SK-N-SH (cell line): ENCODE data around the gene FDX2. TPM values are rescaled to one million over a fixed set of nuclear protein-coding genes. Genes with fewer than 3 reads are reported as not detected.

Source experiments
- CTCF ChIA-PET: fragments of 300-600, 350-600 bp; formaldehyde crosslinking; extraction: SDS; loops from one replicate; lab custom pipeline; 2021; lab: Yijun Ruan, JAX
- POLR2A ChIA-PET: fragments of 350-600 bp; sonication (Branson Sonifier 250); formaldehyde crosslinking; extraction: SDS; loops from one replicate; lab custom pipeline; 2020; ENCODE audit warnings: antibody characterized with exemption, inconsistent platforms; lab: Yijun Ruan, JAX
- DNase-seq: peaks from one replicate; pipeline ENCODE4 v3.0.0; 2012
- H2AFZ ChIP-seq: fragments of 200-600 bp; sonication (generic); 2 replicates; pipeline ENCODE4 v1.8.1; 2016; ENCODE audit warnings: antibody characterized with exemption, mild to moderate bottlenecking, low read depth
- H3F3A ChIP-seq: fragments of 200-600 bp; sonication (generic); replicated peaks from 2 replicates; pipeline ENCODE3; 2016; ENCODE audit warnings: antibody characterized with exemption, mild to moderate bottlenecking; ENCODE audit not compliant: insufficient read depth
- H3K27ac ChIP-seq, 2 experiments: fragments of 200-500 bp in 1 of 2; fragments of 200-600 bp in 1 of 2; sonication (Bioruptor generic) in 1 of 2; sonication (generic), shearing (Covaris generic) in 1 of 2; 2 replicates each; pipeline versions ENCODE4 v1.5.1 to v1.6.1; 2014 to 2016; ENCODE audit warnings: low read depth in 2 of 2, inconsistent platforms in 1 of 2, low read length in 1 of 2, mild to moderate bottlenecking in 1 of 2, mixed read lengths in 1 of 2
- H3K27me3 ChIP-seq: fragments of 200-600 bp; sonication (generic), shearing (Covaris generic); 2 replicates; pipeline ENCODE4 v1.6.1; 2016; ENCODE audit warnings: mixed run types; ENCODE audit not compliant: insufficient read depth
- H3K36me3 ChIP-seq, 2 experiments: fragments of 200-500 bp in 1 of 2; fragments of 200-600 bp in 1 of 2; sonication (Bioruptor generic) in 1 of 2; sonication (generic) in 1 of 2; replicated peaks in 1 of 2; 2 replicates each; pipeline versions ENCODE3 to v1.5.1; 2014 to 2016; ENCODE audit warnings: low read length in 1 of 2, mild to moderate bottlenecking in 1 of 2; ENCODE audit not compliant: insufficient read depth in 2 of 2, control insufficient read depth in 1 of 2
- H3K4me1 ChIP-seq, 2 experiments: fragments of 200-500 bp in 1 of 2; fragments of 200-600 bp in 1 of 2; sonication (Bioruptor generic) in 1 of 2; sonication (generic), shearing (Covaris generic) in 1 of 2; 2 replicates each; pipeline versions ENCODE4 v1.5.1 to v1.6.1; 2014 to 2016; ENCODE audit warnings: low read depth in 1 of 2, low read length in 1 of 2, mixed run types in 1 of 2; ENCODE audit not compliant: insufficient read depth in 2 of 2, control insufficient read depth in 1 of 2
- H3K4me2 ChIP-seq: fragments of 200-600 bp; sonication (generic), shearing (Covaris generic); 2 replicates; pipeline ENCODE4 v1.6.1; 2017; ENCODE audit warnings: mixed run types
- H3K4me3 ChIP-seq, 2 experiments: fragments of 200-500 bp in 1 of 2; fragments of 200-600 bp in 1 of 2; sonication (Bioruptor generic) in 1 of 2; sonication (generic), shearing (Covaris generic) in 1 of 2; 2 replicates each; pipeline versions ENCODE4 v1.5.1 to v1.8.1; 2014 to 2016; ENCODE audit warnings: low read depth in 2 of 2, inconsistent platforms in 1 of 2, low read length in 1 of 2, mild to moderate bottlenecking in 1 of 2, mixed read lengths in 1 of 2, moderate library complexity in 1 of 2
- H3K79me2 ChIP-seq: fragments of 200-600 bp; sonication (generic); 2 replicates; pipeline ENCODE4 v1.8.1; 2017; ENCODE audit warnings: mild to moderate bottlenecking; ENCODE audit not compliant: insufficient read depth
- H3K9ac ChIP-seq: fragments of 200-600 bp; sonication (generic); 2 replicates; pipeline ENCODE4 v1.6.1; 2017; ENCODE audit warnings: mixed run types
- H3K9me2 ChIP-seq: fragments of 200-600 bp; sonication (generic); 2 replicates; pipeline ENCODE4 v1.6.1; 2017; ENCODE audit warnings: mixed run types
- H3K9me3 ChIP-seq: fragments of 200-600 bp; sonication (generic); 2 replicates; pipeline ENCODE4 v1.6.1; 2017; ENCODE audit warnings: mixed run types, mild to moderate bottlenecking, moderate library complexity
- H4K20me1 ChIP-seq: fragments of 200-600 bp; sonication (generic); 2 replicates; pipeline ENCODE4 v1.6.1; 2017; ENCODE audit warnings: mild to moderate bottlenecking, mixed run types; ENCODE audit not compliant: insufficient read depth
- CTCF ChIP-seq: fragments of 200-600 bp; sonication (generic); IDR thresholded peaks from 2 replicates; pipeline ENCODE4 v1.6.1; 2017; ENCODE audit warnings: antibody characterized with exemption, mild to moderate bottlenecking, moderate library complexity
- EP300 ChIP-seq, 2 experiments: IDR thresholded peaks; 2 replicates each; pipeline versions ENCODE4 v1.4.0 to v1.6.1; 2012; ENCODE audit warnings: borderline replicate concordance in 1 of 2, low read depth in 1 of 2, low read length in 1 of 2
- IRF3 ChIP-seq: fragments of 150-350 bp; IDR thresholded peaks from 2 replicates; pipeline ENCODE4 v1.6.1; 2016; ENCODE audit warnings: mild to moderate bottlenecking, low read depth, low read length
- RCOR1 ChIP-seq: fragments of 150-350 bp; IDR thresholded peaks from 2 replicates; pipeline ENCODE4 v1.6.1; 2017; ENCODE audit warnings: antibody characterized with exemption, low read length
- TAF1 ChIP-seq: IDR thresholded peaks from 2 replicates; pipeline ENCODE4 v1.6.1; 2012; ENCODE audit warnings: low read depth, mild to moderate bottlenecking, low read length, moderate library complexity, borderline replicate concordance
- WGBS: methylation state at CpG from one replicate; pipeline ENCODE4 v1.1.6; 2017; ENCODE audit warnings: low lambda C conversion rate; 5-methylcytosine and 5-hydroxymethylcytosine counted together
- polyA plus RNA-seq, 3 experiments: library from polyadenylated mRNA; depleted of rRNA; stranded (reverse); fragments of >200 nt; gene quantifications; 2 replicates each; pipeline ENCODE4 v1.2.3, GENCODE V29; 2012
- TF ChIP-seq, protein P1 (sequence below): IDR thresholded peaks from 2 replicates; pipeline ENCODE4 v1.6.1; 2012; ENCODE audit warnings: mild to moderate bottlenecking, low read depth, low read length, moderate library complexity

FDX2 gene
- polyA plus RNA-seq, 1 of the 3 experiments (the other 2 are of a cell fraction): 45.8 TPM

GRCh38 chr19:10279737-10280442 is 35.9 kb downstream of the FDX2 start:
- TF ChIP-seq CTCF: no peak
- no peak for TF ChIP-seq EP300 (IDR thresholded peaks at IDR 0.05; ENCODE audit: borderline replicate concordance in 1 of 2, low read depth in 1 of 2, low read length in 1 of 2)
- TF ChIP-seq, protein P1, sequence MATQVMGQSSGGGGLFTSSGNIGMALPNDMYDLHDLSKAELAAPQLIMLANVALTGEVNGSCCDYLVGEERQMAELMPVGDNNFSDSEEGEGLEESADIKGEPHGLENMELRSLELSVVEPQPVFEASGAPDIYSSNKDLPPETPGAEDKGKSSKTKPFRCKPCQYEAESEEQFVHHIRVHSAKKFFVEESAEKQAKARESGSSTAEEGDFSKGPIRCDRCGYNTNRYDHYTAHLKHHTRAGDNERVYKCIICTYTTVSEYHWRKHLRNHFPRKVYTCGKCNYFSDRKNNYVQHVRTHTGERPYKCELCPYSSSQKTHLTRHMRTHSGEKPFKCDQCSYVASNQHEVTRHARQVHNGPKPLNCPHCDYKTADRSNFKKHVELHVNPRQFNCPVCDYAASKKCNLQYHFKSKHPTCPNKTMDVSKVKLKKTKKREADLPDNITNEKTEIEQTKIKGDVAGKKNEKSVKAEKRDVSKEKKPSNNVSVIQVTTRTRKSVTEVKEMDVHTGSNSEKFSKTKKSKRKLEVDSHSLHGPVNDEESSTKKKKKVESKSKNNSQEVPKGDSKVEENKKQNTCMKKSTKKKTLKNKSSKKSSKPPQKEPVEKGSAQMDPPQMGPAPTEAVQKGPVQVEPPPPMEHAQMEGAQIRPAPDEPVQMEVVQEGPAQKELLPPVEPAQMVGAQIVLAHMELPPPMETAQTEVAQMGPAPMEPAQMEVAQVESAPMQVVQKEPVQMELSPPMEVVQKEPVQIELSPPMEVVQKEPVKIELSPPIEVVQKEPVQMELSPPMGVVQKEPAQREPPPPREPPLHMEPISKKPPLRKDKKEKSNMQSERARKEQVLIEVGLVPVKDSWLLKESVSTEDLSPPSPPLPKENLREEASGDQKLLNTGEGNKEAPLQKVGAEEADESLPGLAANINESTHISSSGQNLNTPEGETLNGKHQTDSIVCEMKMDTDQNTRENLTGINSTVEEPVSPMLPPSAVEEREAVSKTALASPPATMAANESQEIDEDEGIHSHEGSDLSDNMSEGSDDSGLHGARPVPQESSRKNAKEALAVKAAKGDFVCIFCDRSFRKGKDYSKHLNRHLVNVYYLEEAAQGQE: no peak
- TF ChIP-seq, all 33 proteins: peak for 0
- no peaks in the 10 kb centered on the region for H3K4me1 ChIP-seq
- 89% methylated on average over 5 of the region's 5 CpGs for WGBS
- H3K9ac ChIP-seq: no peak overlapping the region
- CTCF ChIA-PET: interaction anchor here (0.6 to 4.9 kb wide), 8 partner anchors 10 to 754 kb away, joined by 3 to 38 read pairs (median 4); partner anchors contain the start of genes ICAM1, ICAM5 and RAVER1
- H3K27ac ChIP-seq: no peak overlapping the region
- no peaks in the 10 kb centered on the region for H3K9me3 ChIP-seq
- POLR2A ChIA-PET: no interaction called here
- H3K27me3 ChIP-seq: no peaks in the 10 kb centered on the region
- H3F3A ChIP-seq: peaks cover 5% of the 10 kb centered on the region
- no peaks in the 10 kb centered on the region for H3K36me3 ChIP-seq
- H3K4me3 ChIP-seq: no peak overlapping the region
- H3K79me2 ChIP-seq: no peaks in the 10 kb centered on the region
- H4K20me1 ChIP-seq: no peaks in the 10 kb centered on the region
- no peak for DNase-seq
- H3K9me2 ChIP-seq: no peaks in the 10 kb centered on the region
- H2AFZ ChIP-seq: no peak overlapping the region
- no peak overlapping the region for H3K4me2 ChIP-seq

- no peak for DNase-seq
- POLR2A ChIA-PET: no interaction called here
- no peak overlapping the region for H3K4me3 ChIP-seq
- no peaks in the 10 kb centered on the region for H4K20me1 ChIP-seq
- no peak overlapping the region for H3K9ac ChIP-seq
- no peaks in the 10 kb centered on the region for H3K27me3 ChIP-seq
- H2AFZ ChIP-seq: no peak overlapping the region
- no peak for TF ChIP-seq TAF1
- no peak for TF ChIP-seq RCOR1
- TF ChIP-seq IRF3: no peak
- H3K4me2 ChIP-seq: no peak overlapping the region
- H3K4me1 ChIP-seq: no peaks in the 10 kb centered on the region
- H3K9me2 ChIP-seq: no peaks in the 10 kb centered on the region
- CTCF ChIA-PET: interaction anchor here (1.2 to 4.9 kb wide), 6 partner anchors 9 to 110 kb away, joined by 3 to 38 read pairs (median 5); partner anchors contain the start of genes ICAM1, ICAM5 and RAVER1
- H3F3A ChIP-seq: peaks cover 5% of the 10 kb centered on the region
- no peaks in the 10 kb centered on the region for H3K36me3 ChIP-seq
- no peaks in the 10 kb centered on the region for H3K9me3 ChIP-seq
- 91% methylated on average over 1 of the region's 1 CpG for WGBS
- H3K27ac ChIP-seq: no peak overlapping the region
- H3K79me2 ChIP-seq: no peaks in the 10 kb centered on the region
These were observed 36.9 kb downstream of the FDX2 start for GRCh38 chr19:10278935-10279334.
